RWPE2 (cell line): ENCODE measurements around the gene FLT4.

Experiments
- ATAC-seq: fragments of 200-7000 bp; cut with Tn5 transposase; 3 replicates; pipeline ENCODE4 v1.9.1; 2021; ENCODE audit warnings: low read depth
- DNase-seq: peaks from one replicate; pipeline ENCODE4 v3.0.0-alpha.2; 2020; ENCODE audit warnings: low spot score
- H3K27ac ChIP-seq: fragments of 450-650 bp; 2 replicates; pipeline ENCODE4 v1.5.1; 2017; ENCODE audit warnings: mild to moderate bottlenecking; ENCODE audit not compliant: poor library complexity, severe bottlenecking
- H3K27me3 ChIP-seq: fragments of 250-450 bp; sonication (Bioruptor Pico); 2 replicates; pipeline ENCODE4 v1.5.1; 2021; ENCODE audit warnings: mild to moderate bottlenecking, moderate library complexity; ENCODE audit not compliant: insufficient read depth, poor library complexity, severe bottlenecking
- H3K36me3 ChIP-seq: fragments of 250-450 bp; sonication (Bioruptor Pico); 2 replicates; pipeline ENCODE4 v1.5.1; 2020; ENCODE audit warnings: low read depth, mild to moderate bottlenecking, moderate library complexity
- H3K4me1 ChIP-seq: fragments of 250-450 bp; sonication (Bioruptor Pico); 2 replicates; pipeline ENCODE4 v1.5.1; 2021; ENCODE audit warnings: mild to moderate bottlenecking, moderate library complexity; ENCODE audit not compliant: insufficient read depth, poor library complexity, severe bottlenecking
- H3K4me3 ChIP-seq: fragments of 250-450 bp; sonication (Bioruptor Pico); 2 replicates; pipeline ENCODE4 v1.5.1; 2021; ENCODE audit warnings: mild to moderate bottlenecking, moderate library complexity; ENCODE audit not compliant: severe bottlenecking
- H3K9me3 ChIP-seq: fragments of 250-450 bp; sonication (Bioruptor Pico); 2 replicates; pipeline ENCODE4 v1.5.1; 2021; ENCODE audit warnings: mild to moderate bottlenecking, moderate library complexity; ENCODE audit not compliant: severe bottlenecking
- TF ChIP-seq, protein P1 (sequence below): fragments of 450-650 bp; IDR thresholded peaks from one replicate; pipeline ENCODE4 v1.5.1; 2017; ENCODE audit warnings: mild to moderate bottlenecking, moderate library complexity; ENCODE audit not compliant: poor library complexity, severe bottlenecking

Gene FLT4

DNA sequence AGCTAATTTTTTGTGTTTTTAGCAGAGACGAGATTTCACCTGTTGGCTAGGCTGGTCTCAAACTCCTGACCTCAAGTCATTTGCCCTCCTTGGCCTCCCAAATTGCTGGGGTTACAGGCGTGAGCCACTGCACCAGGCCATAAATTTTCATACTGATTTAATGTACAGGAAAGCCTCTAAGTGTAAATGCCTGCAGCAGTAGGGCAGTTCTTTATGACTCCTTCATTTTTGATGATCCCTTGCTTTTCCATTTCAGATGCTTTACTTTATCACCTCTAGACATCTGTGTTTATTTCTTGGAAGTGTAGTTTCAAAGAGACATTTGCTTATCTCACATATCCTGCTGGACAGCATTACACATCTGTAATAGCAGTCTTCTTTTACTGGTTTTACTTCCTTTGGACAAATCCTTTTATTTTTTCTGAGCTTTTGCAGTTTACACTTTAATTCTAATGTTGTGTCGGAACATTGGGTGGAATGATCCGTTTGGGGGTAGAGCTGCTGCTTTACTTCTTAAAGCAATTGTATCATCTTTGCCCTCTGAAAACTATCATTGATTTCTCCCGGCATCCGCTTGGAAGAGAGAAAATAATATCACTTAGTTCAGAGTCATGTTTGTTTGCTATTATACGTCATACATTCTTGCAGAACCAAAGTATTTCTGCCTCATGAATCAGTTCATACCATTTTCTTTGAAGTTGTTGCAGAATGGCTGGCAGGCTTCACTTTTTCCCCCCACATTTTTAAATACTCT is 94.1 kb downstream of the FLT4 start:
- H3K27me3 ChIP-seq = no peaks in the 10 kb centered on the region
- no peaks in the 10 kb centered on the region for H3K4me1 ChIP-seq
- no peak overlapping the region for H3K4me3 ChIP-seq
- DNase-seq (no peak), ATAC-seq (no peak)
- H3K36me3 ChIP-seq = peaks cover 76% of the 10 kb centered on the region
- TF ChIP-seq, protein P1, sequence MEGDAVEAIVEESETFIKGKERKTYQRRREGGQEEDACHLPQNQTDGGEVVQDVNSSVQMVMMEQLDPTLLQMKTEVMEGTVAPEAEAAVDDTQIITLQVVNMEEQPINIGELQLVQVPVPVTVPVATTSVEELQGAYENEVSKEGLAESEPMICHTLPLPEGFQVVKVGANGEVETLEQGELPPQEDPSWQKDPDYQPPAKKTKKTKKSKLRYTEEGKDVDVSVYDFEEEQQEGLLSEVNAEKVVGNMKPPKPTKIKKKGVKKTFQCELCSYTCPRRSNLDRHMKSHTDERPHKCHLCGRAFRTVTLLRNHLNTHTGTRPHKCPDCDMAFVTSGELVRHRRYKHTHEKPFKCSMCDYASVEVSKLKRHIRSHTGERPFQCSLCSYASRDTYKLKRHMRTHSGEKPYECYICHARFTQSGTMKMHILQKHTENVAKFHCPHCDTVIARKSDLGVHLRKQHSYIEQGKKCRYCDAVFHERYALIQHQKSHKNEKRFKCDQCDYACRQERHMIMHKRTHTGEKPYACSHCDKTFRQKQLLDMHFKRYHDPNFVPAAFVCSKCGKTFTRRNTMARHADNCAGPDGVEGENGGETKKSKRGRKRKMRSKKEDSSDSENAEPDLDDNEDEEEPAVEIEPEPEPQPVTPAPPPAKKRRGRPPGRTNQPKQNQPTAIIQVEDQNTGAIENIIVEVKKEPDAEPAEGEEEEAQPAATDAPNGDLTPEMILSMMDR = no peak
- H3K27ac ChIP-seq = no peak overlapping the region
- no peaks in the 10 kb centered on the region for H3K9me3 ChIP-seq

DNA sequence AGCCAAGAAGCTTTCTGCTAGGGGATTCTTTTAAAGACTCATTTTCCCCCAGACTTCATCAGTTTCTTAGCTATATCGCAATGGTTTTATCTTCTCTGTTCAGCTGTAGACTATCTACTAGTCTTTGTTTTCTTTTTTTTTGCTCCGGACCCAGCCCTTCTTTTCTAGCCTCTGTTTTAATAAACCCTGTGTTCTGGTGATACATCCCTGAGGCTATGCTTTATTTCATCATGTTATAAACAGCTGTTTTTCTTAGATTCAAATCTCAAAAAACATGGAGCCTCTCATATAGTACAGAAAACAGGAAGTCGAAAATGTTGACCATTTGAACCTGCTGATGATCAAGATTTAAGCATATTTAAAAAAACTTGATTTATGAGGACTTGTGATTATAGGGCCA is 95.9 kb downstream of the FLT4 start:
- H3K4me3 ChIP-seq = no peak overlapping the region
- H3K9me3 ChIP-seq = no peaks in the 10 kb centered on the region
- H3K27me3 ChIP-seq = no peaks in the 10 kb centered on the region
- H3K4me1 ChIP-seq = no peaks in the 10 kb centered on the region
- no peak for DNase-seq
- H3K27ac ChIP-seq = no peak overlapping the region
- peaks cover 79% of the 10 kb centered on the region for H3K36me3 ChIP-seq
- no peak for ATAC-seq
- TF ChIP-seq, protein P1 = no peak
